ACC112 (cell line): ENCODE results near the gene ZNF564.

Experiments
- H2AFZ ChIP-seq: fragments of 200-600 bp; sonication (generic); one replicate; pipeline ENCODE4 v1.6.0; 2017; ENCODE audit warnings: antibody characterized with exemption, low read length; ENCODE audit not compliant: unreplicated experiment
- H3K27ac ChIP-seq: fragments of 200-600 bp; sonication (generic); 2 replicates; pipeline ENCODE4 v1.5.1; 2014; ENCODE audit warnings: low read depth, mild to moderate bottlenecking, antibody characterized with exemption, low read length, moderate library complexity
- H3K27me3 ChIP-seq: fragments of 200-600 bp; sonication (generic); 2 replicates; pipeline ENCODE4 v1.6.1; 2014; ENCODE audit warnings: mild to moderate bottlenecking, antibody characterized with exemption, low read length, moderate library complexity, mixed read lengths; ENCODE audit not compliant: insufficient read depth
- H3K36me3 ChIP-seq: fragments of 200-600 bp; sonication (generic); 2 replicates; pipeline ENCODE4 v1.6.1; 2016; ENCODE audit warnings: mild to moderate bottlenecking, antibody characterized with exemption, low read length, moderate library complexity, mixed read lengths; ENCODE audit not compliant: insufficient read depth
- H3K4me1 ChIP-seq: fragments of 200-600 bp; sonication (generic); one replicate; pipeline ENCODE4 v1.6.1; 2016; ENCODE audit warnings: low read length, mixed read lengths; ENCODE audit not compliant: insufficient read depth, unreplicated experiment, control insufficient read depth
- H3K4me3 ChIP-seq: fragments of 200-600 bp; sonication (generic); 2 replicates; pipeline ENCODE4 v1.5.1; 2014; ENCODE audit warnings: mild to moderate bottlenecking, low read depth, low read length
- H3K79me2 ChIP-seq: fragments of 200-600 bp; sonication (generic); one replicate; pipeline ENCODE4 v1.6.0; 2016; ENCODE audit warnings: low read length; ENCODE audit not compliant: control insufficient read depth, unreplicated experiment, insufficient read depth

The ZNF564 gene

GRCh38 chr19:12482509-12482886, 68.8 kb downstream of the ZNF564 start:
- no peak overlapping the region for H3K4me3 ChIP-seq

DNA sequence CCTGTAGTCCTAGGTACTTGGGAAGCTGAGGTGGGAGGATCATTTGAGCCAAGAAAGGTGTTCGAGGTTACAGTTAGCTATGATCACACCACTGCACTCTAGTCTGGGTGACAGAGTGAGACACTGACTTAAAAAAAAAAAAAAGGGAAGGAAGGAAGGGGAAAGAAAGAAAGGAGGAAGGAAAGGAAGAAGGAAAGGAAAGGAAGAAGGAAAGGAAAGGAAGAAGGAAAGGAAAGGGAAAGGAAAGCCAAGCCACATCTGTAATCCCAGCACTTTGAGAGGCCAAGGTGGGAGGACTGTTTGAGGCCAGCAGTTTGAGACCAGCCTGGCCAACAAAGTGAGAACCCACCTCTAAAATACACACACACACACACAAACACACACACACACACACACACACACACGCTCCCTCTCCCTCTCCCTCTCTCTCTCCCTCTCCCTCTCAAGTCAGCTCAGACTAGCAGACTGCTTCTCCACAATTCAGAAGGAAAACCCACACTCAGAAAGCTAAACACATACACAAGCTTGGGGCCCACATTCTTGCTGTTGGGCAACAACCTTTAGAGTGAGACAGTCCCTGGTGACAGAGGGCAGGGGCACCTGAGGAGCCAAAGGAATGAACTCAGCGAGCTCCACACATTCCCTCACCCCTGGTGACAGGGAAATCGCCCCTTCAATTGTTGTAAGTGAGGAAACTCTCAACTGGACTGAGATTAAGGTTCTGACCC, 69.3 kb downstream of the ZNF564 start:
- Histone ChIP-seq H3K27ac (no peak overlapping the region), H3K36me3 (no peaks in the 10 kb centered on the region), H3K79me2 (peaks cover 10% of the 10 kb centered on the region), H3K4me1 (no peaks in the 10 kb centered on the region), H2AFZ (no peak overlapping the region), H3K27me3 (no peaks in the 10 kb centered on the region), H3K4me3 (no peak overlapping the region)

More at GRCh38 chr19:12482509-12482886, 68.8 kb downstream of the ZNF564 start:
- Histone ChIP-seq H3K79me2 (peaks cover 10% of the 10 kb centered on the region), H3K27ac (no peak overlapping the region), H2AFZ (no peak overlapping the region), H3K4me1 (no peaks in the 10 kb centered on the region), H3K36me3 (no peaks in the 10 kb centered on the region), H3K27me3 (no peaks in the 10 kb centered on the region)

DNA sequence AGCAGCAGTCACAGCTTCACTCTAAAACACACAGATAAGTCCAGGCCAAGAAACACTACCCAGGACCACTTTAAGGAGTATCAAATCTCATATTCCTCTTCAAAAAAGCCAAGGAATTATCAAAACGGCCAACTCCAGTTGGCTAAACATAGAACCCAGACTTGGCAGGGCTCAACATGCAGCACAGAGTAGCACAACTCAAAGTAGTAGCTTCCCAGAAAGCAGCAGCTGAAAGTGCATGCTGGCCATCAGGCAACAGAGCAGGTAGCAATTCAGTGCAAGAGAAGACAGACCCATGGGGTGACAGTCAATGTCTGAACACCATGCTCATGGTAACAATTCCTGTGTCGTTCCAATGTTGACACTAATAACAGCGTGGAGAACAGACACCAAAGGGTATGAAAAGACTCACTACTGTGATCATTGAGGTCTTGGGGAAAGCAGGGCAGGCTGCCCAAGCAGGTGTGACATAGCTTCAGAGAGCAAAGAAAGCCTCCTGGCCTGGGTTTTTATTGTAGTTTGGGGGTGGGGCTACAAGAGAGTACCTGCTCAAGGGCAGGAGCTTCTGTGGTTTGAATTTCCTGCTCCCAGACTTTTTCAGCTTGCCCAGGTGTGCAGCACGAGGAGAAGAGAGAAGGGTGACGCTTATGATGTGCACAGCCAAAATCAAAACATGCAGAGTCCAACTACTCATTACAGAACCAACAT, 72.9 kb downstream of the ZNF564 start:
- Histone ChIP-seq H3K4me3 (no peak overlapping the region), H3K4me1 (no peaks in the 10 kb centered on the region), H3K79me2 (peaks cover 5% of the 10 kb centered on the region), H3K27ac (no peak overlapping the region), H2AFZ (no peak overlapping the region), H3K27me3 (no peaks in the 10 kb centered on the region), H3K36me3 (no peaks in the 10 kb centered on the region)
